Muscle layer of duodenum (tissue), 2 donors: Measurements from ENCODE around the gene MECR.

Experiments
- H3K27ac ChIP-seq: one replicate; pipeline ENCODE4 v1.7.0; 2013; ENCODE audit warnings: mild to moderate bottlenecking, low read length
- H3K27me3 ChIP-seq: one replicate; pipeline ENCODE4 v1.7.0; 2013; ENCODE audit warnings: low read depth, mild to moderate bottlenecking, control low read depth, low read length
- H3K36me3 ChIP-seq, 2 donors: one replicate each; pipeline ENCODE4 v1.7.0; 2013; ENCODE audit warnings: low read length in 2 of 2, control low read depth in 1 of 2, mild to moderate bottlenecking in 1 of 2; ENCODE audit not compliant: insufficient read depth in 2 of 2, control insufficient read depth in 1 of 2
- H3K4me1 ChIP-seq, 2 donors: one replicate each; pipeline ENCODE4 v1.7.0; 2013; ENCODE audit warnings: low read length in 2 of 2, mild to moderate bottlenecking in 2 of 2, control low read depth in 1 of 2, moderate library complexity in 1 of 2; ENCODE audit not compliant: insufficient read depth in 2 of 2, control insufficient read depth in 1 of 2
- H3K4me3 ChIP-seq, 2 donors: one replicate each; pipeline ENCODE4 v1.7.0; 2013; ENCODE audit warnings: low read length in 2 of 2, low read depth in 1 of 2, mild to moderate bottlenecking in 1 of 2
- H3K9me3 ChIP-seq, 2 donors: one replicate each; pipeline ENCODE4 v1.7.0; 2013; ENCODE audit warnings: low read length in 2 of 2, control low read depth in 1 of 2, mild to moderate bottlenecking in 1 of 2; ENCODE audit not compliant: control insufficient read depth in 1 of 2
- donor health status: healthy.

Gene MECR

GRCh38 chr1:29230553-29231378, at the start of gene MECR:
MECR (minus strand) TSS chr1:29230934; CDS start chr1:29230906, 28 bp downstream.
- H3K36me3 ChIP-seq, result no peaks in the 10 kb centered on the region
- no peaks in the 10 kb centered on the region for H3K9me3 ChIP-seq
- H3K27ac ChIP-seq, result peak within 1 kb of the TSS; percentile 19
- H3K4me3 ChIP-seq, result peak within 1 kb of the TSS; percentile 72 to 92
- H3K4me1 ChIP-seq, result peaks cover 0 to 12% of the 10 kb centered on the region in 2 donors
- H3K27me3 ChIP-seq, result peaks cover 6% of the 10 kb centered on the region

- Histone ChIP-seq H3K27ac (no peak overlapping the region), H3K4me1 (no peaks in the 10 kb centered on the region), H3K9me3 (no peaks in the 10 kb centered on the region), H3K4me3 (no peak overlapping the region), H3K36me3 (peaks cover 0 to 17% of the 10 kb centered on the region in 2 donors), H3K27me3 (no peaks in the 10 kb centered on the region)
Measured at GRCh38 chr1:29279951-29280391, 49.2 kb upstream of the MECR start.

- Histone ChIP-seq H3K4me1 (no peaks in the 10 kb centered on the region), H3K4me3 (no peak overlapping the region), H3K36me3 (peaks cover 0 to 17% of the 10 kb centered on the region in 2 donors), H3K27ac (no peak overlapping the region), H3K9me3 (no peaks in the 10 kb centered on the region), H3K27me3 (no peaks in the 10 kb centered on the region)
Measured at GRCh38 chr1:29279406-29279805, 48.7 kb upstream of the MECR start.

- no peaks in the 10 kb centered on the region for H3K27me3 ChIP-seq
- H3K9me3 ChIP-seq, result no peaks in the 10 kb centered on the region
- H3K36me3 ChIP-seq, result peaks cover 0 to 17% of the 10 kb centered on the region in 2 donors
- H3K4me3 ChIP-seq, result no peak overlapping the region
- no peak overlapping the region for H3K27ac ChIP-seq
- no peaks in the 10 kb centered on the region for H3K4me1 ChIP-seq
Measured at GRCh38 chr1:29278124-29278523, 47.4 kb upstream of the MECR start.

- H3K36me3 ChIP-seq, result peaks cover 0 to 17% of the 10 kb centered on the region in 2 donors
- H3K27me3 ChIP-seq, result no peaks in the 10 kb centered on the region
- H3K9me3 ChIP-seq, result no peaks in the 10 kb centered on the region
- H3K4me1 ChIP-seq, result peaks cover 5 to 12% of the 10 kb centered on the region in 2 donors
- H3K4me3 ChIP-seq, result no peak overlapping the region
- no peak overlapping the region for H3K27ac ChIP-seq
Measured at GRCh38 chr1:29275435-29275834, 44.7 kb upstream of the MECR start.

GRCh38 chr1:29272147-29272907, 41.6 kb upstream of the MECR start:
- Histone ChIP-seq H3K9me3 (no peaks in the 10 kb centered on the region), H3K27me3 (no peaks in the 10 kb centered on the region), H3K4me3 (no peak overlapping the region), H3K4me1 (peaks cover 5 to 12% of the 10 kb centered on the region in 2 donors), H3K27ac (no peak overlapping the region), H3K36me3 (peaks cover 0 to 8% of the 10 kb centered on the region in 2 donors)

- H3K27ac ChIP-seq, result no peak overlapping the region
- peaks cover 0 to 8% of the 10 kb centered on the region in 2 donors for H3K36me3 ChIP-seq
- no peaks in the 10 kb centered on the region for H3K27me3 ChIP-seq
- H3K4me1 ChIP-seq, result peaks cover 5 to 12% of the 10 kb centered on the region in 2 donors
- H3K4me3 ChIP-seq, result no peak overlapping the region
- no peaks in the 10 kb centered on the region for H3K9me3 ChIP-seq
Measured at GRCh38 chr1:29271724-29272123, 41.0 kb upstream of the MECR start.

GRCh38 chr1:29270929-29271521, 40.3 kb upstream of the MECR start:
- Histone ChIP-seq H3K27me3 (no peaks in the 10 kb centered on the region), H3K27ac (no peak overlapping the region), H3K4me3 (no peak overlapping the region), H3K36me3 (peaks cover 0 to 8% of the 10 kb centered on the region in 2 donors), H3K4me1 (peaks cover 5 to 12% of the 10 kb centered on the region in 2 donors), H3K9me3 (no peaks in the 10 kb centered on the region)

- Histone ChIP-seq H3K27me3 (no peaks in the 10 kb centered on the region), H3K9me3 (no peaks in the 10 kb centered on the region), H3K27ac (no peak overlapping the region), H3K4me3 (no peak overlapping the region), H3K36me3 (no peaks in the 10 kb centered on the region), H3K4me1 (peaks cover 5 to 12% of the 10 kb centered on the region in 2 donors)
Measured at GRCh38 chr1:29269382-29269781, 38.6 kb upstream of the MECR start.

- no peak overlapping the region for H3K27ac ChIP-seq
- no peaks in the 10 kb centered on the region for H3K36me3 ChIP-seq
- H3K27me3 ChIP-seq, result no peaks in the 10 kb centered on the region
- peaks cover 5 to 12% of the 10 kb centered on the region in 2 donors for H3K4me1 ChIP-seq
- no peaks in the 10 kb centered on the region for H3K9me3 ChIP-seq
- H3K4me3 ChIP-seq, result no peak overlapping the region
Measured at GRCh38 chr1:29267321-29268070, 36.8 kb upstream of the MECR start.
